IPS DF 4.7 (cell line): ENCODE data around the gene MAP4K5.

Source experiments
- DNase-seq: peaks from one replicate; pipeline ENCODE4 v3.0.0-alpha.2; 2013; ENCODE audit warnings: low spot score; ENCODE audit errors: extremely low read depth

Gene MAP4K5

GRCh38 chr14:50477760-50478159, 54.6 kb downstream of the MAP4K5 start:
- no peak for DNase-seq

GRCh38 chr14:50476134-50476533, 56.2 kb downstream of the MAP4K5 start:
- DNase-seq, result no peak

GRCh38 chr14:50475460-50475859, 56.9 kb downstream of the MAP4K5 start:
- DNase-seq, result no peak

GRCh38 chr14:50471838-50472465, 60.4 kb downstream of the MAP4K5 start:
- DNase-seq, result no peak

GRCh38 chr14:50469982-50470381, 62.4 kb downstream of the MAP4K5 start:
- DNase-seq, result no peak

- no peak for DNase-seq
Observed at GRCh38 chr14:50462111-50462510, 70.3 kb downstream of the MAP4K5 start.

- DNase-seq, result no peak
Observed at GRCh38 chr14:50453869-50454268, 78.5 kb downstream of the MAP4K5 start.

- DNase-seq, result no peak
Observed at GRCh38 chr14:50452979-50453705, 79.2 kb downstream of the MAP4K5 start.

- no peak for DNase-seq
Observed at GRCh38 chr14:50452296-50452695, 80.1 kb downstream of the MAP4K5 start.

GRCh38 chr14:50451854-50452253, 80.5 kb downstream of the MAP4K5 start:
- no peak for DNase-seq

- no peak for DNase-seq
Observed at GRCh38 chr14:50447461-50447860, 84.9 kb downstream of the MAP4K5 start.

GRCh38 chr14:50434528-50434927, 97.8 kb downstream of the MAP4K5 start:
- DNase-seq, result no peak

GRCh38 chr14:50432131-50432530, 100.2 kb downstream of the MAP4K5 start:
- DNase-seq, result no peak

GRCh38 chr14:50425816-50426215, 106.6 kb downstream of the MAP4K5 start:
- no peak for DNase-seq

- no peak for DNase-seq
Observed at GRCh38 chr14:50425105-50425504, 107.3 kb downstream of the MAP4K5 start.

GRCh38 chr14:50423529-50423928, 108.8 kb downstream of the MAP4K5 start:
- DNase-seq, result no peak

- no peak for DNase-seq
Observed at GRCh38 chr14:50421499-50421898, 110.9 kb downstream of the MAP4K5 start.

GRCh38 chr14:50417853-50418252, 114.5 kb downstream of the MAP4K5 start:
- no peak for DNase-seq

- no peak for DNase-seq
Observed at GRCh38 chr14:50410921-50411320, 121.4 kb downstream of the MAP4K5 start.

GRCh38 chr14:50410071-50410470, 122.3 kb downstream of the MAP4K5 start:
- DNase-seq, result no peak

- DNase-seq, result no peak
Observed at GRCh38 chr14:50407111-50407812, 125.1 kb downstream of the MAP4K5 start.

- DNase-seq, result no peak
Observed at GRCh38 chr14:50403419-50403818, 128.9 kb downstream of the MAP4K5 start.

- DNase-seq, result no peak
Observed at GRCh38 chr14:50402965-50403364, 129.4 kb downstream of the MAP4K5 start.
